Measurements from ENCODE around the gene SGTA.

SGTA gene

DNA sequence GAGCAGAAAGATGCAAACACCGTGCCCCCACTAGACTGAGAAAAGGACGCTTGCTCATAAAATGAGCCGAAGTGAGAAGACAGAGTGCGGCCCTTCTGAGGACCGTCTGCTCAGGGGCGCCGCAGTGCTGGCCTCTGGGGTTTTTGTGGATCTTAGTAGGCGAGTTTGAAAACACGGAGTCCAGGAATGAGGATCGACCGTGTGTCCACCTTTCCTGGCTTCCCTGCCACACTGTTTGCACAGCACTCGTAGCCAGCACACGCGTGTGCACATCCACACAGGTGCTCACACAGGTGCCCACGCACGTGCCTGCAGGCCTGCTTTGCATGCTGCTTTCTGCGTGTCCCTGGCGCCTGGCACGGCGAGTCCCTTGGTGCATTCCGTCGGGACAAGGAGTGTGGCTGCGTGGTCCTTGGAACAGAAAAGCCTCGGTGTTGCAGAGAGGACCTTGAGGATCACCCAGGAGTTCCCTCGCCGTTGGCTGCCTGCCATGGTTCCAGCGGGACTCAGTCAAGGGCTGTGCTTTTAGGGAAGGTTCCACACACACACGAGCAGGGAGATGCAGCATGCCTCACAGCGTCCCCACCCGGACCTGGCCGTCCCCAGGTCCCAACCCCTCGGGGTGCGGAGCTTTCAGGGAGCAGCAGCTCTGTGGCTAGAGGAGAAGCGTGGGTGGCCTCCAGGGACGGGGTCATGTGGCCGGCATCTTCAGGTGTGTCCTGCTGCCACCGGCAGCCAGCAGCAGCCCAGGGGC, 26.5 kb upstream of the SGTA start:
- no peak for DNase-seq (ENCODE audit: low spot score)

DNA sequence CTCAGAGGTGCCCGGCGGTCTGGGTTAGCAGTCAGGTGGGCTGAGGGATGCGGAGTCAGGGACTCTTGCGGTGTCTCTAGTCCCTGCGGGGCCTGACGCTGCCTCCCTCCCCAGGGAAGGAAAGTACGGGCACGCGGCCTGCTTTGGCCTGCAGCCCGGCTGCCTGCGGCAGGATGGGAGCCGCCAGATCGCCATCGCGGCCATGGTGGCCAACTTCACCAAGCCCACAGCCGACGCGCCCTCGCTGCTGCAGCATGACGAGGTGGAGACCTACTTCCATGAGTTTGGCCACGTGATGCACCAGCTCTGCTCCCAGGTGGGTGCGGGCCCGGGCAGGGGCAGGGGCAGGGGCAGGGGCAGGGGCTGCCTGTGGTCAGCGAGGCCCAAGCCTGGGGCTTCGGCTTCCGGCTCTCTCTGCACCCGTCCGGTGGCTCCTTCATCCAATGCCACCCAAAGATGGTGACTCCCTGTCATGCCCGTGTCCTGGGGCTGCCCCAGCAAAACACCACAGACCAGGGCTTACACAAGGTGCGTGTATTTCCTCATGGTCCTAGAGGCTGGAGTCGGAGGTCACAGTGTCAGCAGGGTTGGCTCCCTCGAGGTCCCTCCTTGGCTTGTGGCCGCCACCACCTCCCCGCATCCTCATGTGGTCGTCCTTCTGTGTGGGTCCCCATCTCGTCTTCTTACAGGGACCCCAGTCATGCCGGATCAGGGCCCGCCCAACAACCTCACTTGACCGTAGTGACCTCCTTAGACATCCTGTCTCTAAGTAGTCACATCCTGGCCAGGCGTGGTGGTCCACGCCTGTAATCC, 25.3 kb upstream of the SGTA start:
- DNase-seq (ENCODE audit: low spot score): no peak

DNA sequence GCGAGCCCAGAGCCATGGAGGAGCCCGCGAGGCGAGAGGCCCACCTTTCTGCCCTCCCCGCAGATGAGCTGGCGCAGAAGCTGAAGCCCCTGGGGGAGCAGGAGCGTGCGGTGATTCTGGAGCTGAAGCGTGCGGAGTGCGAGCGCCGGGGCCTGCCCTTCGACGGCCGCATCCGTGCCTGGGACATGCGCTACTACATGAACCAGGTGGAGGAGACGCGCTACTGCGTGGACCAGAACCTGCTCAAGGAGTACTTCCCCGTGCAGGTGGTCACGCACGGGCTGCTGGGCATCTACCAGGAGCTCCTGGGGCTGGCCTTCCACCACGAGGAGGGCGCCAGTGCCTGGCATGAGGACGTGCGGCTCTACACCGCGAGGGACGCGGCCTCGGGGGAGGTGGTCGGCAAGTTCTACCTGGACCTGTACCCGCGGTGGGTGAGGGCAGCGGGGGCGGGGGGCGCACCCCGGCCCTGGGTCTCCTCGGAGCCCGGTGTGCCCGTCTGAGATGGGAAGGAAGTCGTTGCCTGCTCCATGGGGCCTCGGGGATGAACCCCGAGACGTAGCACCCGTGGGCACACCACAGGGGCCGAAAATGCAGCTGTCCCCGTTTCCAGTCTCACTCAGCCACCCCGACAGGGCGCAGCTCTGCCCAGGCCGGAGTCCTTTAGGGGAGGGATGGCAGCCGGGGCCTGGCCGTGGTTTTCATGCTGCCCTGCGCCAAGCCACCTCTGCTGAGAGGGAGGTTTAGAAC, 24.5 kb upstream of the SGTA start:
- DNase-seq (ENCODE audit: low spot score): no peak

DNA sequence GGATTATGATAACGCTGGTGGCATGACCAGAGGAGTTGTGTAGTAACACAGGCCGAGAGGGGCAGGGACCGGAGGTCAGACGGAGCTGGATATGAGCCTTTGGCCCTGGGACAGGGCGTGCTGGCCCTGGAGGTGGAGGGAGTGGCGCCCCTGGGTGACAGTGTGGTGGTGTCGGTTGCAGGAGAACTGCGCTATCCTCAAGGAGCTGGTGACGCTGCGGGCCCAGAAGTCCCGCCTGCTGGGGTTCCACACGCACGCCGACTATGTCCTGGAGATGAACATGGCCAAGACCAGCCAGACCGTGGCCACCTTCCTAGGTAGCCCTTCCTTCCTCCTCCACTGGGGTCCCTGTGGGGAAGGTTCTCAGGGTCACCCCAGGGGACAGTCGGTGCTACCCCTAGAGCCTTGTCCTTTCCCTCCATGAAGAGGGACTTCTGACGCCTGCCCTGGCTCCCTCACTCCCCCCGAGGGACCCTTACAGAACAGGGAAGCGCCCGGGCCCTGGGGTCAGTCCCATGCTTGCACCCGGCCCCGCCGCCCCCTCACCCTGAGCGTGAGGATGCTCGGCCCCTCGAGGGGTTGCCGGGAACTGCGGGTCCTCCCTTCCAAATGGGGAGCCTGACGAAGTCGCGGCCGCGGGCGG, 23.8 kb upstream of the SGTA start:
- no peak for DNase-seq (ENCODE audit: low spot score)

DNA sequence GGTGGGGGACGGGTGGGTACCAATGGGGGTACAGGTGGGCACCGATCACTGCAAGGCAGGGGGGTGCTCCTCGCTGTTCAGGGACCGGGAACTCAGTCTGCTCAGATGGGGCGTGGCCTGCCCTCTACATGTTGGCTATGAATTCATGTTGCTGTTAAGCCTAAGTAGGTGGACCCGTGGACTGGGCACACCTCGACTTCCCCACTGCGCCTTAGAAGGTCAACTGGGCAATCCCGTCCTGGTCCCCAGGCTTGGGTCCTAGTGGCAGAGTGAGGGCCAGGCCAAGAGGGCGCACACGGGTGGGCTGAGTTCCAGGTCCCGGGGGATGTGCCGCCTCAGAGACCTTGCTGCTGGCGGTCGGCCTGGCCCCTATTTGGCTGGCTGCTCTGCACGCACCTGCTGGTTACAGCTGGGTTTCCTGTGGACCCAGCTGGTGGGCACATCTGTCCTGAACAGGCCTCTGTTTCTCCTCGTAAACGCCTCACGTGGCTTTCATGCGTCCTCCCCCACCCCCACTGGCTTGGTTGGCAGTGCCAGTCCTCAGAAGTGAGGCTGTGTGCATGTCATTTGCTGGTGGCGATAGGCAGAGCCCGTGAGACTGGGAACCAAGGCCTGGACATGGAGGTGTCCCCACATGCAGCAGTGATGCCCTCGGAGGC, 23.0 kb upstream of the SGTA start:
- no peak for DNase-seq (ENCODE audit: low spot score)

DNA sequence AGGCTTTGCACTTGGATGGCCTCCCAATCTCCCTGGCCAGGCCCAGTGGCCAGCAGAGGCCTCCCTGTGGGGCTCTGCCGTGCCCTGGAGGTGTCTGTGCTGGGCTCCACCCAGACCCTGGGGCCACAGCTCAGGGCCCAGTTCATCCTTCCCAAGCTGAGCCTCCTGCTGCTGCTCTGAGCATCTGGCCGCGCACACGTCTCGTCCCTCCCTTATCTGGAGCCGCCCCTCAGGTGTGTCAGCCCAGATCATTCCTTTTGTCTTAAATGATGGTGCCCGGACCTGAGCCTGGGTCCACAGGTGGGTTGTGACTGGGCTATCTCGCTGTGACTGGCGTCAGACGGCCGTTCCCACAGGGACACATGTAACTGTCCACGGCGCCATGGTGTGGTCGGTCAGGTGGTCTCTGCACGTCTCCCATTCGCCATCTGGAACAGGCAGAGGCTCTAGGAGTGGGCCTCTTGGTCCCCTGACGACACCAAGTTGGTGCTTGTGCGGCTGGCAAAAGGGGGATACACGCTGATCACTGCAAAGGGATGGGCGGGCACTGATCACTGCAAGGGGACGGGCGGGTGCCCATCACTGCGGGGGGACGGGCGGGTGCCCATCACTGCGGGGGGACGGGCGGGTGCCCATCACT, 22.3 kb upstream of the SGTA start:
- no peak for DNase-seq (ENCODE audit: low spot score)

DNA sequence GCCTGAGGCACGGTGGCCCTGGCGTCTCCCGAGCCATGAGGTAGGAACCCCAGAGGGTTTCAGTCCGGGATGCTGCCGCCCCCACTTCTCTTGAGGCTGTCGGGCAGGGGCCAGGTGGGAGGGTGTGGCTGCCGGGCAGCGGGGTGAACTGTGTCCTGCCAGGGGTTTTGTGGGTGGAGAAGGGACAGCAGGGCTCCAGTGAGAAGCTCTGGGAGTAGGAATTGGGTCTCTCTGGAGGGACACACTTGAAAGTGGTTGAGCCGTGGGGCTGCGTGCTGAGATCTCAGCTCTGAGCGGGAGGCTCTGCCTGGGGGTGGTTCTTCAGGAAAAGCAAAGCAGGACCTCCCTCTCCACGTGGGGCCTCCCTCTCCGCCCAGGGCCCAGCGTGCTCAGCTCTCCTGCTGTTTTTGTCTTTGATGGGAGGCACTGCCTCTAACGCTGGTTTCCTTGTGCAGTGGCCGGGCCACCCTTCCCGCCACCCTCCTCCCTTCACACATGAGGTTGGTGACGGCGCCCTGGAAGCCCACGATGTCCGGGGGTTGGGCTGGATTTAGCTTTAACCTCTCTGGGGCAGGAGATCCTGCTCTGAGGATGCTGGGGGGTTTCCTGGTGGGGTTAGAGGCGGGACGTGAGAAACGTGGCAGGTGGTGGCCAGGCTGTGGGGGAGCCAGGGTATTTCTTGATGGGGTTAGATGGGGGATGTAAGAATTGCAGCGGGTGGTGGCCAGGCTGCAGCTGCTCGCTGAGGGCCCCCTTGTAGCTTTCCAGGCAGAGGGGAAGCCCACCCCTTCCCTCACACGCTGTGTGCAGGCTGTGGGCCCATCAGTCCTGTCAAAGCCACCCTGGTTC, 21.3 kb upstream of the SGTA start:
- no peak for DNase-seq (ENCODE audit: low spot score)

DNA sequence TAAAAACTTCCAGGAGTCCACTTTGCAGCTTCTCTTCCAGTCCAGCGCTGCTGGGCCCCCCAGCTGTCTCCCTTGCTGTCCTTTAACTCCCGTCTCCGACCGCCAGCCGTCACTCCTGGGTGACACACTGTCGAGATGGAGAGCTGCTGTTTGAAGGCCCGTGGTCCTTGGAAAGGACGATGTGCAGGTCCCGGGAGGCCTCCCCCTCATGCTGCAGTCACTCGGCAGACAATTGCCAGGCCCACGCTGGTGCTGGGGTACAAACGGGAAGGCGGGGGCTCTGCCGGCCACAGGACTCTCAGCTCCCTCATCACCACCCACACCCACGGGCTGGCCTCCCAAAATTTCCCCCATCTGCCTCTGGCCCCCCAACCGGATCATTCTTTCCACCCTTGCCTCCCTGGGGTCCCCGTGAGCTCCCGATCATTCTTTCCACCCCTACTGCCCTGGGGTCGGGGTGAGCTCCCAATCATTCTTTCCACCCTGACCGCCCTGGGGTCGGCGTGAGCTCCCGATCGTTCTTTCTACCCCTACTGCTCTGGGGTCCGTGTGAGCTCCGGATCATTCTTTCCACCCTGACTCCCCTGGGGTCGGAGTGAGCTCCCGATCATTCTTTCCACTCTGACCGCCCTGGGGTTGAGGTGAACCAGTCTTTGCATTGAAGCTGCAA, 20.5 kb upstream of the SGTA start:
- DNase-seq (ENCODE audit: low spot score): no peak

DNA sequence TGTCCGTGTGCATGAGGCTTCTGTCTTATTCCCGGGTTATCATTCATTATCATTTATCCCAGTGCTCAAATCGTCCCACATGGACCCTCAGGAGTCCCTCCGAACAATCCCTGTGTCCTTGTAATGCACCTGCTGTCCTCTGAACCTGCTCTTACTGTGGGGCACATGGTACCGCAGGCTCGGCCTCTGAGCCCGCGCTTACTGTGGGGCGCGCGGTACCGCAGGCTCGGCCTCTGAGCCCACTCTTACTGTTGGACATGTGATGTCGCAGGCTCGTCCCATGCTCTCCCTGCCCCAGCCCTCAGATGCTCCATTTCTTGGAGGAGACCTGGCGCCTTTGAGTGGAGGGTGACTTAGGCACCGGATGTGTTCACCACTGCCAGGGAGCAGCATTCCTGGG, 19.8 kb upstream of the SGTA start:
- DNase-seq (ENCODE audit: low spot score): no peak

DNA sequence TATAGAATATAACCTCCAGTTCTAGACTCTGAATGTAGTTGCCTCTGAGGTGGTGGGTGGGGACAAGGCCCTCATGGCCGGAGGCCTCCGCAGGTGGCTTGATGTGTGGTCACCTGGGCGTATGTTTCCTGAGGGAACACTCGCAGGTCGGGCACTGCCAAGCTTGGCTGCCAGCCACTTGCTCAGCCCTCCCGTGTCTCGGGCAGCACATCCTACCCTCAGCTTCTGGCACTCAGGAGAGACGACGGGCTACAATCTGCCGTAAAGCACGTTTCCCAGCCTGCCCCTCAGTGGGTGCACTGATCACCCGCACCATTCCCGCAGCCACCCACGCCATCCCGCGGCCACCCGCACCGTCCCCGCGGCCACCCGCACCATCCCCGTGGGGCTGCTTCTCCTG, 17.4 kb upstream of the SGTA start:
- no peak for DNase-seq (ENCODE audit: low spot score)

DNA sequence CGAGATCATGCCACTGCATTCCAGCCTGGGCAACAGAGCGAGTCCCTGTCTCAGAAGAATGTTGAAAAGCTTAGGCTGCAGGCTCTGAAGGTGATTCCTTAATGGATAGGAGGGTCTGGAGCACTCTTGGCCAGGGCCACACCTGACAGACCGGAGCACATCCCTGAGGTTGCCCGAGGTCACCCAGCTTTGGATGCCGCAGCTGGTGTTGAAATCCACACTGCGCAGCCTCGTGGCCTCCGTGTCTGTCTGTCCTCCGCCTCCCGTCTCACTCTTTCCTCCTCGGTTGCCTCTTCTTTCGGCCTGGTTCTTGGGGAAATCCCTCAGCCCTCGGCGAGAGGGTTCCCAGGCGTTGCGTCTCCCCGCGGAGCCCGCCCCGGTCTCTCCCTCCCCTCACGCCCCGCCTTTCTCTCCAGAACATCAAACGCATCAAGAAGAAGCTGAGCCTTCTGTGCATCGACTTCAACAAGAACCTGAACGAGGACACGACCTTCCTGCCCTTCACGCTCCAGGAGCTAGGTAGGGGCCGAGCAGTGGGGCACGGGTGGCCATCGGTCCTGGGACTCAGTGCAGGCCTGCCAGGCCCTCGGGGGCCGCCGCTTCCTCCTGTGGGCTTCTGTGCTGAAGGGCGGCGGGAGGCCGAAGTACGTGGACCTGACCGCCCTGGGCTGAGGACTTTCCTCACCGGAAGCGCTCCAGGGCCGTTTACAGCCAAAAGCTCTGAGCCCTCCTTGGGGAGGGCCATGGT, 16.4 kb upstream of the SGTA start:
- DNase-seq (ENCODE audit: low spot score): no peak

DNA sequence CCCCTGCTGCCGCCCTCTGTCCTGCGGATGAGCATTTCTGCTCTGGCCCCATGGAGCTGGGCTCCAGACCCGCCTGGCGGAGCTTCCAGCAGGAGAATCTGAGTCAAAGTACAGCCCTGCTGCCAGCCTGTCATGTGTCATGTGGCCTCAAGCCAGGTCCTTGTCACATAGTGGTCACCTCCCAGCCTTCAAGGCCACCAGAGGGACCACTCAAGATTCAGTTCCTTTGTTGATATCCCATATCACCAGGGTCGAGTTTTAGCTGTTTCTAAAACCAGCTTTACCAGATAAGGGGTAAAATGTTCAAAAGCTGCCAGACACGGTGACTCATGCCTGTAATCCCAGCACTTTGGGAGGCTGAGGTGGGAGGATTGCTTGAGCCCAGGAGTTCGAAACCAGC, 15.7 kb upstream of the SGTA start:
- no peak for DNase-seq (ENCODE audit: low spot score)

DNA sequence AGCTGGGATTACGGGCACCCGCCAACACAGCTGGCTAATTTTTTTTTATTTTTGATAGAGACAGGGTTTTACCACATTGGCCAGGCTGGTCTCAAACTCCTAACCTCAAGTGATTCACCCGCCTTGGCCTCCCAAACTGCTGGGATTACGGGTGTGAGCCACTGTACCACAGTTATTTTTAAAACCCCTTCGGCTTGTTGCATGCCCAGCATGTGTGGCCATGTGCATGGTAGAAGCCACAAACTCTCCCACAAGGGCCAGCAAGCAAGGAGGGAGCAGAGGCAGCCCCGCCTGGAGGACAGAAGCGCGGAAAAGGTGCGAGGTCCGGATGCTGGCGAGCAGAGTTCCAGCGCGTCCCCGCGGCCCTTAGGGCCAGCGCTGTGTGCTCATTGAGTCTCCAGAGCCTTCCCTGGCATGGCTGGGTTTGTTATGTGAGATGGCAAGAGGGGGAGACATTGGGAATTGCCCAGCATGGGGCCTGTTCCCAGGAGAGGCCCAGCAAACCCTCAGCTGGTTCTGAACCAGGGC, 15.1 kb upstream of the SGTA start:
- DNase-seq (ENCODE audit: low spot score): no peak

DNA sequence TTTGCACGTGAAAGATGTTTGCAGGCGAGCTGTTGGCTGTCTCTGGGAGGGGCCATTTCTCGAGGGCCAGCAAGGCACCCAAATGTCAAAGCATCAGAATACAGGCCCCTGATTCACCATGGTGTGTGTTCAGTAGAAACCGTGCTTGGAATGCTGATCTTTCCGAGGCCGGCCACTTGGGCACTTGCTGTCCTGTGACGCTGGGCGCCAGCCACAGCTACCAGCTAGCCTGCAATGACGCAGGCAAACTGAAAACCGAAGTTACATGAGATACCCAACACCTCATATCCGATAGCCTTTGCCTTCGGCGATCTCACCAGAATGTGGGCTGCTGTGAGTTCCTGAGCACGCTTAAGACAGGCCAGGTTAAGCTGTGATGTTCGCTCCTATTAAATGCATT, 14.2 kb upstream of the SGTA start:
- DNase-seq (ENCODE audit: low spot score): no peak

DNA sequence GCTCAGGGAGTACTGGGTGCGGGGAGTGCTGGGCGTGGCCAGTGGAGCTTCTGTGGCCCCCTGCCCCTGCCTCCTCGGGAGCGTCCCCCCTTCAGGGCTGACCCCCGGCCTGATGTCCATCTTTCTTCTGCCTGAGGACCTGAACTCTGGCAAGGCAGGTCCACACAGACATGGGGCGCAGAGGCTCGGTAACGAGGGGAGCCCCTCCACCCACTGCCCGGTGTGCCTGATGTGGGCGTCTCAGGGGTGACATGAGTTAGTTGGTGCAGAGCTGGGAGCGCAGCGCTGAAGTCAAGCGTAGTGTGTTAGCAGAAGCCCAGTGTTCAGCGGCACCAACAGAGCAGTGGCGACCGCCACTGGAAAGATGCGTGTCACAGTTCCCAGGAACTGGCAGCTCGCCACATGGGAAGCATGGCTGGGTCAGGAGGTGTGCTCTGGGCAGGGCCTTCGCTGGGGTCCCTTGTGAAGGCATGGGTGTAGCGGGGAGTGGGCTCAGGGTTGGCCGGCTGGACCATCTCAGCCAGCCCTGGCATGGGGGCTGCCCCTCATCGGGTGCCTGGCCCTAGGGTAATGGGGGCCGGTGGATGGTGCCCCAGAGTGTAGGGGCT, 13.7 kb upstream of the SGTA start:
- no peak for DNase-seq (ENCODE audit: low spot score)

DNA sequence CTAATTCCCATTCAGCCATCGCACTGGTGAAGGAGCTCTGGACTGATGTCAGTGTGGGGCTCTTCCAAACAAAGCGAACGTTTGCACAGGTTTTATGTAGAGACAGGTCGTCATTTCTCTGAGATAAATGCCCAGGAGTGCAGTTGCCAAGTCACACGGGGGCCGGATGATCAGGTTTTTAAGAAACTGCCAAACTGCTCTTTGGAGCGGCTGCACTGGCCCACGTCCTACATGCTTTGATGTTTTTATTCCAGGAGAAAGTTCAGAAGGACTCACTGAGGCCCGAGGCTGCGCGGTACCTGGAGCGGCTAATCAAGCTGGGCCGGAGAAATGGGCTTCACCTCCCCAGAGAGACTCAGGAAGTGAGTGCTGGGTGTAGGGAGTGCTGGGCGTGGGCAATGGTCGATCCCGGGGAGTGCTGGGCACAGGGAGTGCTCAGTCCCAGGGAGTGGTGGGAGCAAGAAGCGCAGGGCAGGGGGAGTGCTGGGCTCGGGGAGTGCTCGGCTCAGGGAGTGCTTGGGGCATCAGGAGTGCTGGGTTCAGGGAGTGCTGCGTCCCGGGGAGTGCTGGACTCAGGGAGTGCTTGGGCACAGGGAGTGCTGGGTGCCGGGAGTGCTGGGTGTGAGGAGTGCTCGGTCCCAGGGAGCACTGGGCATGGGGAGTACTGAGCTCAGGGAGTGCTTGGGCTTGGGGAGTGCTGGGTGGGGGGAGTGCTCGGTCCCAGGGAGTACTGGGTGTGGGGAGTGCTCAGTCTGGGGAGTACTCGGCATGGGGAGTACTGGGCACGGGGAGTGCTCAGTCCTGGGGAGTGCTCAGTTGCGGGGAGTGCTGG, 13.0 kb upstream of the SGTA start:
- no peak for DNase-seq (ENCODE audit: low spot score)

DNA sequence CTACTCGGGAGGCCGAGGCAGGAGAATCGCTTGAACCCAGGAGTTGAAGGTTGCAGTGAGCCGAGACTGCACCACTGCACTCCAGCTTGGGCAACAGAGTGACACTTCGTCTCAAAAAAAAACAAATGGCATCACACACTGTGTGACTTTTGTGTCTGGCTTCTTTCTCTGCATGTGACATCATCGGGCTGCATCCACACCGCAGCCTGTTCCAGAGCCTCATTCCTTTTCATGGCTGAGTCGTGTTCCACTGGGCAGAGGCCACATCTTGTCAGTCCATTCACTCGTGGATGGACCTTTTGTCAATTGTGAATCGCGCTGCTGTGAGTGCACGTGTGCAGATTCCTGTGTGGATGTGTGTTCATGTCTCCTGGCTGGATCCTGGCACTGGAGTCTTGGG, 10.5 kb upstream of the SGTA start:
- DNase-seq (ENCODE audit: low spot score): no peak

DNA sequence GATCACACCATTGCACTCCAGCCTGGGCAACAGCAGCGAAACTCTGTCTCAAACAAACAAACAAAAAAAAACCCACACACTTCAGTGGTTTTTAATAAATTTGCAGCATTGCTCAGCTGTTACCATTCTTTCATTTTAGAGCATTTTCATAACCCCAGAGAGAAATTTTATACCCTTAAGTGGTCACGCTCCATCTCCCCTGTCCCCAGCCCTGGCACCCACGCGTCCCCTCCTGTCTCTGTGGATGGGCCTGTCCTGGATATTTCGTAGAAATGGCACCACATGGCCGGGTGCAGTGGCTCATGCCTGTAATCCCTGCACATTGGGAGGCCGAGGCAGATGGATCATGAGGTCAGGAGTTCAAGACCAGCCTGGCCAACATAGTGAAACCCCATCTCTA, 10.1 kb upstream of the SGTA start:
- no peak for DNase-seq (ENCODE audit: low spot score)
